ENCODE measurements around the gene LHFPL6. TPM values are rescaled to one million over a fixed set of nuclear protein-coding genes. Genes with fewer than 3 reads are reported as not detected.

The LHFPL6 gene
- total RNA-seq, 1 experiment from 2014 or later, result 4.1 TPM

- DNase-seq (ENCODE audit: low spot score), result peak; percentile 5
Measured at GRCh38 chr13:39385621-39386231, 217.3 kb downstream of the LHFPL6 start.

GRCh38 chr13:39385154-39385553 is 217.8 kb downstream of the LHFPL6 start:
- no peak for DNase-seq (ENCODE audit: low spot score)

GRCh38 chr13:39381456-39381855 is 221.5 kb downstream of the LHFPL6 start:
- no peak for DNase-seq (ENCODE audit: low spot score)

- DNase-seq (ENCODE audit: low spot score), result no peak
Measured at GRCh38 chr13:39379667-39380655, 223.0 kb downstream of the LHFPL6 start.

- DNase-seq (ENCODE audit: low spot score), result no peak
Measured at GRCh38 chr13:39379118-39379517, 223.9 kb downstream of the LHFPL6 start.

- DNase-seq (ENCODE audit: low spot score), result no peak
Measured at GRCh38 chr13:39378306-39378705, 224.7 kb downstream of the LHFPL6 start.

GRCh38 chr13:39377699-39378098 is 225.3 kb downstream of the LHFPL6 start:
- no peak for DNase-seq (ENCODE audit: low spot score)

GRCh38 chr13:39376076-39376475 is 226.9 kb downstream of the LHFPL6 start:
- no peak for DNase-seq (ENCODE audit: low spot score)

GRCh38 chr13:39375601-39376000 is 227.4 kb downstream of the LHFPL6 start:
- no peak for DNase-seq (ENCODE audit: low spot score)

- DNase-seq (ENCODE audit: low spot score), result no peak
Measured at GRCh38 chr13:39374741-39375189, 228.2 kb downstream of the LHFPL6 start.

GRCh38 chr13:39373145-39373544 is 229.8 kb downstream of the LHFPL6 start:
- no peak for DNase-seq (ENCODE audit: low spot score)

- DNase-seq (ENCODE audit: low spot score), result no peak
Measured at GRCh38 chr13:39371706-39372105, 231.3 kb downstream of the LHFPL6 start.

- no peak for DNase-seq (ENCODE audit: low spot score)
Measured at GRCh38 chr13:39370554-39370953, 232.4 kb downstream of the LHFPL6 start.

GRCh38 chr13:39370048-39370447 is 232.9 kb downstream of the LHFPL6 start:
- no peak for DNase-seq (ENCODE audit: low spot score)

GRCh38 chr13:39369161-39369890 is 233.7 kb downstream of the LHFPL6 start:
- no peak for DNase-seq (ENCODE audit: low spot score)

GRCh38 chr13:39365879-39366278 is 237.1 kb downstream of the LHFPL6 start:
- no peak for DNase-seq (ENCODE audit: low spot score)

GRCh38 chr13:39364947-39365468 is 238.0 kb downstream of the LHFPL6 start:
- no peak for DNase-seq (ENCODE audit: low spot score)

GRCh38 chr13:39363382-39363772 is 239.6 kb downstream of the LHFPL6 start:
- DNase-seq (ENCODE audit: low spot score), result no peak

GRCh38 chr13:39362652-39363381 is 240.2 kb downstream of the LHFPL6 start:
- DNase-seq (ENCODE audit: low spot score), result no peak

GRCh38 chr13:39353988-39354387 is 249.0 kb downstream of the LHFPL6 start:
- DNase-seq (ENCODE audit: low spot score), result no peak

- DNase-seq (ENCODE audit: low spot score), result no peak
Measured at GRCh38 chr13:39350461-39350881, 252.5 kb downstream of the LHFPL6 start.
